HG03342 (cell line): ENCODE results near the gene SLC25A41.
"Not testable (repeated sequence)": the region's sequence is repeated elsewhere in the genome, so short reads cannot be mapped to it uniquely, and the experiment has no call there.

ENCODE experiments used
- ATAC-seq: cut with Tn5 transposase; IDR thresholded peaks from one replicate; pipeline ENCODE4 v1.9.1; 2021; ENCODE audit warnings: mild to moderate bottlenecking, moderate library complexity; ENCODE audit not compliant: unreplicated experiment

Gene SLC25A41

DNA sequence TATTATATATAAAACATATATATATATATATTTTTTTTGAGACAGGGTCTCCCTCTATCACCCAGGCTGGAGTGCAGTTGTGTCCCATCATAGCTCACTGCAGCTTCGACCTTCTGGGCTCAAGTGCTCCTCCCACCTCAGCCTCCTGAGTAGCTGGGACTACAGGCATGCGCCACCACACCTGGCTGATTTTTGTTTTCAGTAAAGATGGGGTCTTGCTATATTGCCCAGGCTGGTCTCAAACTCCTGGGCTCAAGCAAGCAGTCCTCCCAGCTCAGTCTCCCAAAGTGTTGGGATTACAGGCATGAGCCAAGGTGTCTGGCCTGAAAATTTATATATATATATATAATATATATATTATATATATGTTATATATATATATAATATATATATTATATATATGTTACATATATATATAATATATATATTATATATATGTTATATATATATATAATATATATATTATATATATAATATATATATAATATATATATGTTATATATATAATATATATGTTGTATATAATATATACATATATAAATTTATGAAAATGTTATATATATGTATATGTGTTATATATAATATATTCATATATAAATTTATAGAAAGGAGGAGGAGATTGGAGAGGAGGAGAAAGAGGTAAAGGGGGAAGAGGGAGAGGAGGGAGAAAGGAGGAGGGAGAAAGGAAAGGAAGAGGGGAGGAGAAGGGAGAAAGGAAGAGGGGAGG, 4.7 kb downstream of the SLC25A41 start:
- ATAC-seq, result not testable (repeated sequence)

DNA sequence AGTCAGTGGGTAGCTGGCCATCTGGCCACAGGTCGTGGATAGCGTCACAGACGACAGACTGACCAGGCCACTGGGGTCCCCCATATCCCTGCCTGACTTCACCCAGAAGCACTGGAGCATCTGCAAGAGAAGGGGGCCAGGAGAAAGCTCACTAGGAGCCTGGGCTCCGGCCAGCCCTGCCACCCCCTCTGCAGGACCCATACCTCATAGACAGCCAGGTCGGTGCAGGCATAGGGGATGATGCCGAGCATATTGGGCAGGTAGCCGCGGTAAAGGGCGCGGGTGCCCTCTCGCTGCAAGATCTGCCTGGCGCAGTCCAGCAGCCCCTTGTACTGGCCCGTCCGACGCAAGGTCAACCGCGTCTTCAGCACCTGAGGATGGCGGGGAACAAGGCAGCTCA, 6.4 kb downstream of the SLC25A41 start:
- ATAC-seq, result no peak

DNA sequence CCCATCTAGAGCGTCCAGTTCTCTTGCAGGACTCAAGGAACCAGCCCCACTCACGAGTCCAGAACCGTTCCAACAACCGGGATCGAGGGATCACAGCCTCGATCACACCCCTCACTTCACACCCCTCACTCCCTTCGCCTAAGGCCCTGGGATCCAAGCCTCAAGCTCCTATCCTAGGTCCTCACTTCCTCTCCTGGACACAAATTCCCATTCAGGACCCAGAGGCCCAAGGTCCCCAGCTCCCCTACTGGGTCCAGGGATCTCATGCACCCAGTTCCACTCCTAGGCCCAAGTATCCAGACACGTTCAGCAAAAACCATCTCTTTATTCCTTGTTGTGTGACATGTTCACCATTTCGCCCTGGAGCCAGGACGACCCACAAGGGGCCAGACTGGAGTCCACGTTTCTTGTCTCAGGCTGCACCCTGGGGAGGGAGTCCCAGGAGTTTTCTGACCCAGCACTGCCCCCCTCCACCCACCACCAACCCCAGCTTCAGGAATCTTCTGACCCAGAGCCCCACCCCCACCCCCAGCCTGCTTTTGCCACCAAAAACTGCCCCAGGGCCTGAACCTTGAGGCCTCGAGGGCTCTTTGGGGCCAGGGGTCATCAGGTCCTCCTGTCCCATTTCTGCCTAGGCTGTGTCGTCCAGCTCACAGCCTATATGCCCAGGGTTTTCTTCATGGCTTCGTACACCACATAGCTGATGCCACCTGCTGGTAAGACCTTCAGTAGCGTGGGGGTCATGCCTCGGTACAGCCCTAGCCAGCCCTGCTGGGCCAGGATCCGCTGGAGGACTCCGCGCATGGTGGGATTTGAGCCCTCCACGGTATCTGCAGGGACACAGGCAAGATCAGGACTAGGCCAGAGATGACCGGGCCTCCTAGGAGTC, 7.6 kb downstream of the SLC25A41 start:
- ATAC-seq, result no peak

DNA sequence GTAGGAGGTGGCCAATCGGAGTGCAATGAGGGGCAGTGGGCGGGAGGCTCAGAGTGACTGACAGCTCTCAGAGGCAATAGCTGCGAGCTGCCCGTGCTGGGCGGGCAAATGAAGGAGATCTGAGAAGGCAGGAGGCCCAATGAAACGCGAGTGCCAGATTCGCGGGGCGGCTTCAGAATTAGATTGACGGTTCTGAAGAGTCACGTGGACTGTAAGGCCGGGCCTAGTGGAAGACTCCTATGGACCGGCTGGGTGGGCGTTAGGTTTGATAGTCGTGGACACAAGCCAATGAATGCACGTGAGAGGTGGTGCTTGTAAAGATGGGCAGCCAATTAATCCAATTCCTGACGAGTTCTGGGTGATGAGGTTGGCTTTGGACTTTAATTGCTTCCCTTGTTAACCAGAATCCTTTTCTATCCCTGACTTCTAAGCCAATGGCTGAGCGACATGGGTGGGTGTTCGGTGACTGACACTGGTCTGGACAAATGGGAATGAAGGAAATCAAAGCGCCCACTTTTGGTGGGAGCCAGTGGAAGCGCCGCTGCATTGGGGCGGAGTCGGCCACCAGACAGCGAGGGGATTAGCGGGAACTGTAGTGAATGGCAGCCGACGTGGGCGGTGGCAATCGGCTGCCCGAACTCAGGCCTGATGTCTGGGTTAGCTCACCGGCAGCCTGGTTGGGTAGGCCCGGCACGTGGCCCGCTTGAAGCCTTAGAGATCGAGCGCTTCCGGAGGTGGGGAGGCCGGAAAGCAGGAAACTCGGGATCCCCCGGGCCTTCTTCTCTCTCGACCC, 8.4 kb downstream of the SLC25A41 start:
- ATAC-seq, result peak; percentile 82

DNA sequence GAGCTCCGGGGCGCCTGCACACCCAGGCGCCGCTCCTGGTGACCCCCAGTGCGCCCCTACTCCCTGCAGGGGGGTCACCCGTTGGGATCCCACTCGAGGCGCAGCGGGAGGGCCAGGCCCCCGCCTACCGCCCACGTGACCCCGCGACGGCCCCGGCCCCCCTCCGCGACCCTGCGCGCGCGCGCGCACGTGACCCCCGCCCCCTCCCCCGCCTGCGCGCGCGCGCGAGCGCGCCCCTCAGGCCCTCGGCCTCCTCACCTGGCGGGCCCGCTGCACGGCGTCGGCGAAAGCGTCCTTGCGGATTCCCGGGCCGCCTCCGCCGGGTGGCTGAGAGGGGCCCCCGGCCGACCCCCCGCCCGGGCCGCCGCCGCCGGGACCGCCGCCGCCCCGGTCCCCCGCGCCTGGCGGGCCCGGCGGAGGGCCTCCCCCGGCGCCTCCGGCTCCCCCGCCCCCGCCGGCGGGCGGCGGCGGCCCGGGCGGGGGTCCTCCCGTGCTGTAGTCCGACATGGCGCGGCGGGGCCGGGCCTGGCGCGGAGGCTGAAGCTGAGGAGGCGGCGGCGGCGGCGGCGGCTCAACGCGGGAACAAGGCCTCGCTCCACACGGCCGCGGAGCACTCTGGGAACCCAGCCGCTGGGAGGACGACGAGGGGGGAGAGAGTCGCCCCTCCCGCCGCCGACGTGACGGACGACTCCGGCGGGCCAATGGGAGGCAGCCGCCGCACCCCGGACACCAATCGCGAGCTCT, 9.2 kb downstream of the SLC25A41 start, which contains the start of gene KHSRP:
Gene KHSRP (minus strand): TSS at position 617 of the 744 bp plus-strand sequence. CDS start 110 bp downstream, at position 507.
- no peak for ATAC-seq

DNA sequence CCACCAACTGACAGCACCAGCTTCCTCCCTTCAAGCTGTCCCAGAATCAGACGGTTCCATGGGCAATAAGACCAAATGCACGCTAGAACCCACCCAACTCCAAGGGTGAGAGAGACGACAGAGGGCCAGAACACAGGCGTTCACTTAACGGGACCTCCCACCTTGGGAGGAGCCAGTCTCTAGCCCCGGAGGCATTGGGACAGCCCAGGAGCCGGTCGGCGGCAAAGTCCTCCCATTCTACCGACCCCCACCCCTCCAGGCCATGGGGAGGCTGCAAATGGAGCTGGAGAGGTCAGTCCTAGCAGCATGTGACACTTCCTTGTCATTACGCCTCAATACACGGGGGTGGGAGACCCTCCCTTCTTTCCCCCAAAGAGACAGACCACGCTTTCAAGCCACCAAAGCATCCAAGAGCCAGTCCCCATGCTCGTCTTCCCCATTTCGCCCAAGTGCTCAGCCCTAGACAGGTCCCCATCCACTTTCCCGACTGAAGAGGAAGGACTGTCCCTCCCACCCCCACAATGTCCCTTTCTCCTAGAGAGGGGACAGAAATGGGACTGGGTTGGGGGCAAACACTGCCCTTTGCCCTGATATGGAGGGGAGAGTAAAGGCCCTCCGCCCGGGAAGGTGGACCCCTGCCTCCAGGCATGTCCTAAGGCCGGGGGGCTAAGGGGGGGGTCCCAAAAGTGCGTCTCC, 9.9 kb downstream of the SLC25A41 start:
- ATAC-seq, result no peak

DNA sequence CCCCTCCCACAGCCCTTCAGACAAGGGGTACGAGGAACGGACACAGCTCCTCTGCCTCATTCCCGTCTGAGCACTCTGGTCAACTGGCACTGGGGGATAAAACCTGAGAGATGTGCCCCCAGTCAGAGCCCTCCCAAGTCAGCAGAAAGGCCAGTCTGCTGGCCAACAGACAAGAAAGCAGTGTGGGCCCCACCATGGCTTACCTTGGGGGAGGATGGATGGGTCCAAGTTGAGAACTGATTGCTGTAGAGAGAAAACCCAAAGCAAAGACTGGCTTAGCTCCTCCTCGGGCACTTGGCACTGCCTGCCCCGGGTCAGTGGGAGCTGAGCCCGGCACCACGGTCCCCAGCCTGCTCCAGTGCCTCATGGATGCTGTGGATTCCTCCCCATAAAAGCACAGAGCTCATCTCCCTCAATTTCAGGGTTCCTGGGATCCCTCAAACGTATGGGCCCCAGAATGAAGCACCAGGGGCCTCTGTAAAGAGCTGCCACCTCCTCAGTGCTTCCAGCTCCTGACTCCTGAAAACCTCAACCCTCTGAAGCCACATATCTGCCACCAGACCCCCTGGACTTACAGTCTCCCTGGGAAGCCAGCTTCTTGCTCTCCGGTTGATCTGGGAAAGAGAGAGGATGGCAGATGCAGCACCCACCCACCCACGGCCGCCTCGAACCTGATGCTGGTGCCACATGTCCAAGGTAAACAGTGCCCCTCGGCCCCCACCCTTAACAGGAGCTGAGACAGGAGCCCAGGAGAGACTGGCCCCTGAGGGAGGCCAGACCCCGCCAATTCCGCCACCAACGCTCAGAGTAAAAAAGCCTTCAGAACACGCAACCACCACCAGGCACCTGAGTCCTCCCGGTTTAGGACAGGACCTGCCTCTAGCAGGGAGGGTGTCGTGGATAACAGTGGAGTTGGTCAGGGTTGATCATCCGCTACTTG, 12.2 kb downstream of the SLC25A41 start:
- ATAC-seq, result no peak

DNA sequence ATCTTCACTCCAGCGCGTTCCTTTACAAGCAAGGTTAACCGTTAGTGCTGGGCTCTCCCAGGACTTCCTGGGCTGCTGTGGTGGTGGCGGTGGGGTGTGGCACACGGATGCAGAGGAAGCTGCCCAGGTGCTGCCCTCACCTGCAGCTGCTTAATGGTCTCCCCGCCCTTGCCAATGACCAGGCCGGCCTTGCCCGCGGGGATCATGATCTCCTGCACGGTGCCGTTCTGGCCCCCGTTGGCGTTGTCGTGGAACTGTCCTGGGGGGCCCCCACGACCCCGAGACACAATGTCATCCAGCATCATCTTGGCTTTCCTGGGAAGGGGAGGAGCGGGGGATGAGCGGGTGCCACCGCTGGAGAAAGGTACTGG, 15.0 kb downstream of the SLC25A41 start:
- no peak for ATAC-seq

DNA sequence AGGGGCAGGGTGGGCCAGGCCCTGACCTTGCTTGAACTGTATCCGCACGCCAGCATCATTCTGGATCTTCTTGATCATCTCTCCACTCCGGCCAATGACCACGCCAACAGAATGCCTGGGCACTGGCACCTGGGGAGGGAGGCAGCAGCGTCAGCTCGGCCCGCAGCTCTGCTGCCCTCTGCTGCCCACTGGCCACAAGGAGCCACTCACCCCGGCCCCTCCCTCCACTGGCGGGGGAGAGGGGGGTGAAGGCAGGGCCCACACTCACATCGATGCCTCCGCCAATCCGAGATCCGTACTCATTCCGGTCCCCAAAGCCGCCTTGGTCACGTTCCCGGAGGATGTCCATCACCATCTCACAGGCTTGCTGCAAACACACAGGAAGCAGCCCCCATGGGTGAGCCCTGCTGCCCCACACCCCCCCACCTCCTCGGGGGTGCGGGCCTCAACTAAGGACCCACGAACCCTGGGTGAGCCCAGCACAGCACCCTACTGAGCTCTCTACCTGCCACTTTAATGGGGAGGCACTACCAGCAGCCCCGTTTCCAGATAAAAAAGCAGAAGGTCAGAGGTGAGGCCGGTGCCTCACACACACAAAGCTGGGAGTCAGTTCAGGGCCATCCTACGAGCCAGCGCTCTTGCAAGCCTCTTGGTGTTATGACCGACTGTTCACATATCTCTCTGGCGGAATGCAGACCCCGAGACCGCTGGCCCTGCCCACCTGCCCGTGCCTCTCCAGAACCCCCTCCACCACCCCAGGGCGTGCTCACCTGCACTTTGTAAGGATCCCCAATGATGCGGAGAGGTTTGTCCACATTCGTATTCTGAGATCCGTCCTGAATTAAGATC, 15.6 kb downstream of the SLC25A41 start:
- ATAC-seq, result no peak

DNA sequence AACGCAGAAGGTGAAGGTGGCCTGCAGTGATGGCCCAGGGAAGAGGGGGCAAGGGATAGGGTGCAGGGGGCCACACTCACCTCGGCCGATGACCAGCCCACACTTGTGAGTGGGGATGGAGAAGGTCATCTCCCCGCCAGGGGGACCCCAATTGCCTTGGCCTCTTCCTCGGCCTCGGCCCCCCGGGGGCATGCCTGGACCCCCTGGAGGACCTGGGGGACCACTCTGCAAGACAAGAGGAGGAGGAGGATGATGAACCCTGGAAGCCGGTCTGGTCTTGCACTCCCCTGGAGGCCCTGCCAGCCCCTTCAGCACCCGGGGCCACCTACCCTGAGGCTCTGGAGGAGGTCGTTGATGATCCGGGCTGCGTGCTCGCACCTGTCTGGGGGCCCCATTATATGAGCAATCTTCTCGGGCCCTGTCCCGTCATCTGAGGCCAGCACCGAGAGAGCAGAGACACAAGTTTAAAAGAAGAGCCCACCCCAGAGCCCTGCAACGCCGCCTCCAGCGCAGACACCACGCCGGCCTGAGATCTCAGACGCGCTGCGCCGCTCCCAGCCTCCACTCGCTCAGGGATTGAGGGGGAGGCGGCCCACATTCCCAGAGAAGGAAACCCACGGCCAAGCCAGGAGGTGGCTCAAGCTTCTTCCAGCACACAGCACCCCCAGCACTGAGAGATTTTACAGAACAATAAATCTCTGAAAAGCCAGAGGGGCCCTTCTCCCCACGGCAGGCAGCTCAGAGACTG, 16.7 kb downstream of the SLC25A41 start:
- ATAC-seq, result no peak

DNA sequence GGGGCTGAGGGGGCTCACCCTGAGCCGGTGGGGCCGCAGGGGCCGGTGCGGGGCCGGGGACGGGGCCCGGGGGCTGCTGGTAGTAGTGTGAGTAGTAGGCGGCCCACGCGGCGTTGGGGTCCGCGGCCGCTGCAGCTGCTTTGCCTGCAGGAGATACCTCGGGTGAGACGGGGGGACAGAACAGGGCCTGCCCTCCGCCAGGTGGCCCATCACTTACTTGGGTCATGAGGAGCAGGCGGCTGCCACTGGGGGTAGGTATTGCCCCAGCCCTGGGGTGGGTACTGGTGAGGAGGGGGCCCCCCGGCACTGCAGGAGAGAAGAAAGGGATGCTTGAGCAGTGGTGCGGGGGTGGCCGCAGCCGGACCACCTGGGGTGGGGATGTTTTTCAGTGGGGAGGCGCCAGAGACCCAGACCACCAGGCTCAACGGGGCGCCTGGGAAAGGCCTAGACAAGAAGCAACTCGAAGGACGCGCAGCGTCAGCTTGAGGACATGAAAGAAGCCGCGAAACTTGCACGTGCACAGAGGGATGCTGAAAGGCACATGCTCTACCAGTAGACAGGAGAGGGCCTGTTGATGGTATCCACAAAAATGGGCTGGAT, 17.9 kb downstream of the SLC25A41 start:
- no peak for ATAC-seq

DNA sequence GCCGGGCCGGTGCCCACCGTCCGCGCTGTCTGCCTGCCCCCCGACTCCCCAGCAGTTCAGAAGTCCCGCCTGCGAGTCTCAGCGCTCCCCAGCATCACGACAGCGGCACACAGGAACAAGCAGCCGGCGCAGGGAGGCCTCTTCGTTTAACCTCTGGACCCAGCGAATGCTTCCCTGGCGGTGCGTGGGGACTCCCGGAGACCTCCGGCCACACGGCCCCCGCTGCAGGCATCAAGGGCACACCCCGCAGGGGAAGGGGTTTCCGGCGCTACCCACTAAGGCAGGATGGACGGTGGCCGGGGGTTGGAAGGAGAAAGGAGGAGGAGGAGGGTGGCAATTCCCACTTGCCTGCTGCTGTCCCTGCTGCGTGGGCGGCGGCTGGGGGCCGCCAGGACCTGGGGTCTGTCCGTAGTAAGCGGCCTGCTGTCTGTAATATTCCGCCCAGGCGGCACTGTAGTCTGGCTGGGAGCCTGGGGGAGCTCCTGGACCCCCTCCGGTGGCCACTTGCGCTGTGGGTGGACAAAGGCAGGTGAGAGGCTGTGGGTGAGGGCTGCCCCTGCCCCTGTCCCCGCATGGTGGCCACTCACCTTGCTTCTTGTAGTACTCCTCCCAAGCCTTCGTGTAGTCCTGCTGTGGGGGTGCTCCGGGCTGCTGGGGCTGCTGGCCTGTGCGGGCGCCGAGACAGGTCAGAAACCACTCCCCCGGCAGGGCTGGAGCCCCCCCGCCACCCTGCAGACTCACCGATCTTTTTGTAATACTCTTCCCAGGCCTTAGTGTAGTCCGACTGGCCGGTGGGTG, 18.6 kb downstream of the SLC25A41 start:
- no peak for ATAC-seq

DNA sequence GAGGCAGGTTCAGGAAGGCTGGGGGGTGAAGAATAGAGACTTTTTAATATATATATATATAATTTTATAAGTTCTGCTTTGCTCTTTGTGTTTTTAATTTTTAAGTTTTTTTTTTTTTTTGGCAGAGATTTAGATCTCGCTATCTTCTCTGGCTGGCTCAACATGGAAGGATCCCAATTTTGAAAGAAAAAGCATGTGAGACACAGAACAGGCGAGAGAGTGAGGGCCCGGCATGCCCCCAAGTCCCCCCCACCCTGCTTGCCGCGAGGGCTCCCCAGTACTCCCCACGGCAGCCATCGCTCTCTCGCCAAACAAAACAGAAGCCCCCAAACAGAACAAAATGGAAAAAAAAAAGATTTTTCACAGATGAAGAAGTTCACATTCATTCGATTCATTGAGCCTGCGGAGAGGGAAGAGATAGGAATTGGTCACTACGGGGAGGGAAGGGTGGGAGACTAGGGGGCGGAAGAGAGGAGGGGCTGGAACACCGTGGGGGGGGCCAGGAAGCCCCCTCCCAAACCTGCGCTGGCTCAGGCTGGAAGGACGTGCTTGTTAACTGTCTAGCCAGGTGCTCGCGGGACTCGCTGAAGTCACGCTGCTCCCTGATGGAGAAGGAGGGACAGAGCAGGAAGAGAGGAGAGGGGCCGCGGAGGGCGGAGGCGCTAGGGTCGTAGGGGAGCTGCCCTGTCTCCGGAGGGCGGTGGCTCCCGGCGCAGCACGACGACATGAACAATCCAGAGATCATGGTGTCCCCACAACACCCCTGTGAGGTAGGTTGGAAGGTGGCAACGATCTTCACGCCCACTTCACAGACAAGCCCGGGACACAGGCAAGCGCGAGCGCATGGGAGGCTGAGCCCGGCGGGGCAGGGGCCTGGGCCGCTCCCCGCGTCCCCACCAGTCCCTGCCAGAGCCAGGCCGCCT, 19.6 kb downstream of the SLC25A41 start:
- ATAC-seq, result no peak

DNA sequence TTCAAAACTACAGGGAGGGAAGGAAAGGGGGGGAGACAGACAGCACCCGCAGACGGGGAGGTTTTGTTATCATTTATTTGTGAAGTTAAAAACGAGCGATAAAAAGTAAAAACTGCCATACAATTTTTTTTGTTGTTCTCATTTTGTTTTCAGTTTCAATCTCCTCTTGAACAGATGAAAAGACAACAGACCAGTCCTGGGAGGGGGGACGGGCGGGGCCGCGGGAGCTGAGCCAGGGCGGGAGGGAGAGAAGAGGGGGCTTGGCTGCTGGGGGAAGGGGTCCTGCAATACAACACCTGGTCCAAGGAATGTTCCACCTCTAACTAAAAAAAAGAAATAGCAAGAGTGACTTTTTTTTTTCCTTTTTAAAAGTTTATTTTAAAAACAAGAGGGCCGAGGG, 20.3 kb downstream of the SLC25A41 start:
- ATAC-seq, result no peak
